Right hindlimb (tissue), 1 donor: Measurements from ENCODE around the gene OR2L3.
"Not testable (repeated sequence)": the region's sequence is repeated elsewhere in the genome, so short reads cannot be mapped to it uniquely, and the experiment has no call there.

Source experiments
- DNase-seq: peaks from one replicate; pipeline ENCODE4 v3.0.0-alpha.2; 2018

The OR2L3 gene, protein sequence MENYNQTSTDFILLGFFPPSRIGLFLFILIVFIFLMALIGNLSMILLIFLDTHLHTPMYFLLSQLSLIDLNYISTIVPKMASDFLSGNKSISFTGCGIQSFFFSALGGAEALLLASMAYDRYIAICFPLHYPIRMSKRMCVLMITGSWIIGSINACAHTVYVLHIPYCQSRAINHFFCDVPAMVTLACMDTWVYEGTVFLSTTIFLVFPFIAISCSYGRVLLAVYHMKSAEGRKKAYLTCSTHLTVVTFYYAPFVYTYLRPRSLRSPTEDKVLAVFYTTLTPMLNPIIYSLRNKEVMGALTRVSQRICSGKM

DNA sequence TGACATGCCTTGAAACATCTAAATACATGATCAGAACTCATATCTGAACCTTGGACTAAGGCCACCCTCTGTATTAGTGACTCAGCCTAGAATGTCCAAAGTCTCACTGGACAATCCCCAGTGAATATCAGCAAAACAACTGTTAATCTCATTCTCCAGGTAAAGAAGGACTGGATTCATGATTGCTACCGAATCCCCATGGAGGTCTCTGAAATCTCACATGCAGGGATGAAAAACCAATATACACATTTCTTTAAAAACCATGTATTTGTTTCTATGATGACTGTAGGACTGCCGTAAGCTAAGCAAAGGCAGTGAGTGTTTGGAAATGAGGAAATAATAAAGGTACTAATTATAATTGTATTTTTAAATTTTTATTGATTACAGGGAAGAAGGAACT lies at the start of gene OR2L3:
TSS of gene OR2L3 (plus strand) at position 301 of the 400 bp plus-strand sequence. CDS start 13,846 bp downstream, outside the sequence.
- DNase-seq = no peak

DNA sequence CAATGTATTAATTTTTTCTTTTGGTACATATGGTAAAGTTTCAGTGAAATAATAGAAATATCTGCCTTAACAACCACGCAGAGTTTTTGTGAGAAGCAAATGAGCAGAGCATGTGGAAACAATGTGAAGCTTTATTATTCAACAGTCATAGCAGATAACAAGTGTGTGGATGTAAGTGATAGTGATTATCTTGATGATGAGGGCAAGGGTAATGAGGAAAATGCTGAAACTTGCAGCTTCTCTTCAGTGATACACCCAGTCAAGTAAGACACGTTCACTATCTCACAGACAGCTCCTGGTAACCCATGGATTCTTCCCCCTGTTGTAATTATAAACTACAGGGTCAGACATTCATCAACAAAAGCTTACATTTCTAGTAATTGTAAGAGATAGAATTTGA lies 47.8 kb upstream of the OR2L3 start:
- no peak for DNase-seq

DNA sequence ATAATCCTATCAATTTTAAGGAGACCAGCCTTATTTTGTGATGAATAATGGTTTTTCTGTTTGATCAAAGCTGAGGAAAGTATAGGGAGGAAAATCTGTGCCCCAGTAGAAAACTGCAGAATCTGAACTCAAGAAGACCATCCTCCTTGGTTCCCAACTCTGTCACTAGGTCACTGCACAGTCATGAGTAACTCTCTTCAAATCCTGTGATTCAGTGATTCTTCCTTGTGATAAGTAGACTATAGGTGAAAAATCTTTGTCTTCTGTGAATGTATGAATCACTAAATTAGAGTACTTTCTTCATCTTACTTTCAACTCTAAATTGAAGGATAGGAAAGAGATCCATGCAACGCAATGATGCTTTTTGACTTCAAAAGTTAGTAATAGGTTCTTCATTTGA lies 46.5 kb upstream of the OR2L3 start:
- DNase-seq = no peak

DNA sequence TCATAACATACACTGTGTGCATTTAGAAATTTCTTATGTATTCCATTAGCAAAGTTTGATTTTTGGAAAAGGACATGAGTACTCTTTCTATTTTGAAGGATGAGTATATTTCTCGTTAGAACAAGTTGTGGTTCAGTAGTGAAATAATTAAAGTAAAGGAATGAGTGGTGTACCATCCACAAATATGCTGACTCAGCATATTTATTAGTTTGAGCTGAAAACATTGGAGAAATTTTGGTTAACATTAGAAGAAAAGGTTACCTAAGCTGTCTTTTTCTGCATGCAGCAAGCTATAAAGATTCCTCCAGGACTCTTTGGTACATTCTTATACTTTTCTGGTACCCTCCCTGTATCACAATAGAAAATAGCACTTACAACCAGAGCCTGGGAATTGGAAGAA lies 38.9 kb upstream of the OR2L3 start:
- no peak for DNase-seq

DNA sequence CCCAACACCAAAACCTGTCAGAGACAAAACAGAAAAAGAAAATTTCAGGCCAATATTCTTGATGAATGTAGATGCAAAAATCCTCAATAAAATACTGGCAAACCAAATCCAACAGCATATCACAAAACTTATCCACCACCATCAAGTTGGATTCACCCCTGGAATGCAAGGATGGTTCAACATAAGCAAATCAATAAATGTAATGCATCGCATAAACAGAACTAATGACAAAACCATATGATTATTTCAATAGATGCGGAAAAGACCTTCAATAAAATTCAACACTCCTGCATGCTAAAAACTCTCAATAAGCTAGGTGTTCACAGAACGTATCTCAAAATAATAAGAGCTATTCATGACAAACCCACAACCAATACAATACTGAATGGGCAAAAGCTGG lies 37.0 kb upstream of the OR2L3 start:
- DNase-seq = no peak

DNA sequence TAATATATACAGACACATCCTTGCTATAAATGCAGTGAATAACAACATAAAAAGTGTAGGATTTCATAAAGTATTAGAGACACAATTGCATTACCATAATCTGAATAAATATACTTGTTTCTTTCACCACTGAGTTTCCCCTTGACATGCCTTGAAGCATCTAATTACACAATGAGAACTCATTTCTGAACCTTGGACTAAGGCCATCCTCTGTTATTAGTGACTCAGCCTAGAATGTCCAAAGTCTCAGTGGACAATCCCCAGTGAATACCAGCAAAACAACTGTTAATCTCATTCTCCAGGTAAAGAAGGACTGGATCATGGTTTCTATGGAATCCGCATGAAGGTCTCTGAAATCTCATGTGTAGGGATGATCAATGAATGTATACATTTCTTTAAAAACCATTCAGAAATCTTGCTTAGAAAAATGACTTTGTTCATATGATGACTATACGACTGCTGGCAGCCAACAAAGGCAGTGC lies 33.4 kb upstream of the OR2L3 start, which contains the start of gene OR2L5:
TSS of gene OR2L5 (plus strand) at position 432 of the 482 bp plus-strand sequence. CDS start 8,288 bp downstream, outside the sequence.
- no peak for DNase-seq

DNA sequence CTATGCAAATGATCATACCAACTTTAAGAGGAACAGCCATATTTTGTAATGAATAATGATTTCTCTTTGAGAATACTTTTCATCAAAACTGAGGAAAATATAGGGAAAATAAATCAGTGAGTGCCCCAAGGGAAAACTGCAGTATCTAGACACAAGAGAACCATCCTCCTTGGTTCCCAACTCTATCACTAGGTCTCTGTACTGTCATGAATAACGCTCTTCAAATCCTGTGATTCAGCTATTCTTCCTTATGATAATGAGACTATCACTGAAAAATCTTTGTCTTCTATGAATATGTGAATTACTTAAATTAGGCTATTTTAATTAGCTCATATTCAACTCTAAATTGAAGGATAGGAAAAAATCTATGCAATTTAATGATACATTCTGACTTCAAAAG lies 30.8 kb upstream of the OR2L3 start:
- no peak for DNase-seq

DNA sequence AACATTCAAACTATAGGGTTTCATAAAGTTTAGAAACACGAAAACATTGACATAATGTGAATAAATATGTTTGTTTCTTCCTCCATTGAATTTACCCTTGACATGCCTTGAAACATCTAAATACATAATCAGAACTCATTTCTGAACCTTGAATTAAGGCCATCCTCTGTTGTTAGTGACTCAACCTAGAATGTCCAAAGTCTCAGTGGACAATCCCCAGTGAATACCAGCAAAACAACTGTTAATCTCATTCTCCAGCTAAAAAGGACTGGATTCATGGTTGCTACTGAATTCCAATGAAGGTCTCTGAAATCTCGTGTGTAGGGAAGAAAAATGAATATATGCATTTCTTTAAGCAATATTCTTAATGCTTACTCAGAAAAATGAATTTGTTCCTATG lies 16.9 kb upstream of the OR2L3 start, which contains the start of gene OR2L2:
TSS of gene OR2L2 (plus strand) at position 301 of the 400 bp plus-strand sequence. CDS start 8,198 bp downstream, outside the sequence.
- DNase-seq = no peak

DNA sequence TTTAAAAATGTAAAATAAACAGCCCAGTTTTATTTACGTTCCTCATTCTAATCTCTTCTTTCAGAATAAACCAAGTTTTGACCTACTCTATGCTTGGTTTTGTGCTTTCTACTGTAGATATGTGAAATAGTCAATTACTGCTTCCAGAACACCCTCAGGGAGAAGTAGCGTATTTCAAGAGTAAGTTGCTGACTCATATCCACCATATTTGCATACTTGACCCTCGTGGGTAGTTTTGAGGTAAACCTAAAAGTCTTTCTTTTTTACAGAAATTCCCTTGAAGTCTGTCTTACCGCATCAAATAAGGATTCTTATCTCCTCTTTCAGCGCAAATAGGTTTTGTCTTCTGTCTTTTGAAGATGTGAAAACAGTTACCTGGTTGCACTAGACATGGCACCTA lies 1.4 kb upstream of the OR2L3 start:
- no peak for DNase-seq

DNA sequence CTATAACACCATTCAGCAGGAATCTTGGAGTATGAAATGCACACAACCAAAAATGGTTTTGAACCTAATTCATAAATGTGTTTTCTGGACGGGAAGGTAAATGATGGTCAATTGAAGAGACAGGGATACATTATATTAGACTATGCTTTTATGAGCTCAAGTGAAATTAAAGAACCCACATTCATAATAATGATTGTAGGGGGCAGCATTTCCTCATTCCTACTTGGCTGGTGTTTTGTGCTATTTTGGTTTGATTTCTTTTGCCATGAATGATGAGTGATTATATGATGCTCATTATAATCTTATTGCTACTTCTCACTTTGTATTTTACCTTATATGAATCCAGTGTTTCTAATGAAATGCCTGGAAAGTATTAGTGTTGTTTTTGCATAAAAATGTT lies 372 bp downstream of the OR2L3 start:
- no peak for DNase-seq

DNA sequence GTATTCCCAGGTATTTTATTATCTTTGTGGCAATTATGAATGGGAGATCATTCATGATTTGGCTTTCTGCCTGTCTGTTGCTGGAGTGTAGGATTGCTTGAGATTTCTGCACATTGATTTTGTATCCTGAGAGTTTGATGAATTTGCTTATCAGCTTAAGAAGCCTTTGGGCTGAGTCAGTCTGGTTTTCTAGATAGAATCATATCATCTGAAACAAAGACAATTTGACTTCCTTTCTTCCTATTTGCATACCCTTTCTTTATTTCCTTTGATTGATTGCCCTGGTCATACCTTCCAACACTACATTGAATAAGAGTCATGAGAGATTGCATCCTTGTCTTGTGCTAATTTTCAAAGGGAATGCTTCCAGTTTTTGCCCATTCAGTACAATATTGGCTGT lies 8.0 kb downstream of the OR2L3 start:
- no peak for DNase-seq

DNA sequence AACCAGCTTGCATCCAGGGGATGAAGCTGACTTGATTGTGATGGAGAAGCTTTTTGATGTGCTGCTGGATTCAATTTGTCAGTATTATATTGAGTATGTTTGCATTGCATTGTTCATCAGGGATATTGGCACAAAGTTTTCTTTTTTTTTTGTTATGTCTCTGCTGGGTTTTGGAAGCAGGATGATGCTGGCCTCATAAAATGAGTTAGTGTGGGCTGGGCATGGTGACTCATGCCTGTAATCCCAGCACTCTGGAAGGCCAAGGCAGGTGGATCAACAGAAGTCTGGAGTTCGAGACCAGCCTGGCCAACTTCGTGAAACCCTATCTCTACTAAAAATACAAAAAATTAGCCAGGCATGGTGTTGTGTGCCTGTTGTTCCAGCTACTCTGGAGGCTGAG lies 8.6 kb downstream of the OR2L3 start:
- DNase-seq = no peak

DNA sequence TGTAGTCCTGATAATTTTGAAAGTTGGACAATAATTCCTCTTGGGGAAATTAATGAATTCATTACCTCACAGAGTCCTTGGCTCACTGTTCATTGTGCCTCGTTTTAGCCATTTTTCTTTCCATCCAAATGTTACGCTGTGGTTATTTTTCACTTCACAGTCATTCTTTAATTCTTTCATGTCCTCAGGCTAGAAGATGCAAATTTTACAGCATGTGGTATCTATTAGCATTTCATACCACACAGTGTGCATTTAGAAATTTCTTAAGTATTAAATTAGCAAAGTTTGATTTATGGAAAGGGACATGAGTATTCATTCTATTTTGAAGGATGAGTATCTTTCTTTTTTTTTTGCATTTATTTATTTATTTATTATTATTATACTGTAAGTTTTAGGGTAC lies 18.4 kb downstream of the OR2L3 start:
- no peak for DNase-seq

DNA sequence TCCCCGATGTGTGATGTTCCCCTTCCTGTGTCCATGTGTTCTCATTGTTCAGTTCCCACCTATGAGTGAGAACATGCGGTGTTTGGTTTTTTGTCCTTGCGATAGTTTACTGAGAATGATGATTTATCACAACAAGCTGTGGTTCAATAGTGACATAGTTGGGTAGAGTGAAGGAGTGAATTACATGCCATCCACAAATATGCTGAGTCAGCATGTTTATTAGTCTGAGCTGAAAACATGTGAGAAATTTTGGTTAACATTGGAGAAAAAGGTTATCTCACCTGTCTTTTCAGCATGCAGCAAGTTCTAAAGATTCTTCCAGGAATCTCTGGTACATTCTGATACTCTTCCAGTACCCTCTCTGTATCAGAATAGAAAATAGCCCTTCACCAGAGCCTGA lies 19.0 kb downstream of the OR2L3 start:
- DNase-seq = no peak

DNA sequence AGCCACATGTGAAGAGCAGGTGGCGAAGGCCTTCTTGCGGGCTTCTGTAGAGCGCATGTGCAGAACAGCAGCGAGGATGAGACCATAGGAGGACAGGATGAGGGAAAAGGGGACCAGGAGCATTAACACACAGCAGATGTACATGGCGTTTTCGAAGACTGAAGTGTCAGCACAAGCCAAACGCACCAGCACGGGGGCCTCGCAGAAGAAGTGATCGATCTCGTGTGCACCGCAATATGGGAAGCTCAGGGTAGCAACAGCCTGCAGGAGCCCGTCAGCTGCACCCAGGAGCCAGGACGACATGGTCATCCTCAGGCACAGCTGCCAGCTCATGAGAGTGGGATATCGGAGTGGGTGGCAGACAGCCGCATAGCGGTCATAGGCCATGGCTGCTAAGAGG lies 37.2 kb downstream of the OR2L3 start:
- not testable (repeated sequence) for DNase-seq

DNA sequence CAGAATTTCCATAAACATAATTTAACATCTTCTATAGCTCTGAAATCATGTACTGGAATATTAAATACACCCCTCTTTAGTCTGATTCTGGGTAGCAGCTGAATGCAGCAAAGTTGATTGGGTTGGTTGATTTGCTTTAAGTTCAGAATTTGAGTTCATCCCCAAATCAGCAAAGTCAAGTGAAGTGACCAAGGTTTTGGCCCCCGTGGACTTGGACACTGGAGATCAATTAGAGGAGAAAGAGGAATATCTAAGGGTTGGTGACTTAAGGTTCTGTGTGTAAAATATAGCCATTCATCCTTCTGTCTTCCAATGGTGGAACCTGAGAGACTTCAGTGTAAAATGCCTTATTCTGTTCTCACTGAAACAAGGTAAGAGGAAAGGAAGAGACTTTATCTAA lies 48.2 kb downstream of the OR2L3 start, which contains the start of gene OR2L13:
TSS of gene OR2L13 (plus strand) at position 301 of the 400 bp plus-strand sequence. CDS start 4,192 bp downstream, outside the sequence.
- no peak for DNase-seq

DNA sequence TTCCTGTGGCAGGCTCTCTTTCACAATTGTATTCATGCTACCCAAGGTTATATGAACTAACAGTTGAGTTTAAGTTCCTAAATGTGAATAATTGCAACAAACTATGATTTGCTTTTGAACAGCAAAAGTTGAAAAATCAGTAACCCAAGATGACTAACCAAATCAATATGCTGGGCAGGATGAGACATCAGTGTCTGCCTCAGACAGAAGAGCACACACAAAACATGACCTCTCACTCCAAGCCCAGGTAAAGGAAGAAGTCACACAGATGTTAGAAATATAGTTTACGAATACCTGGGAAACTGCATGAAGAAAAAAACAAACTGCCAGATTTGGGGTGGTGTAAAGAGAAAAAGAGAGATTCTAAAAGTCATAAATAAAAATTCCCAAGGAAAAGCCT lies 51.9 kb downstream of the OR2L3 start:
- no peak for DNase-seq

DNA sequence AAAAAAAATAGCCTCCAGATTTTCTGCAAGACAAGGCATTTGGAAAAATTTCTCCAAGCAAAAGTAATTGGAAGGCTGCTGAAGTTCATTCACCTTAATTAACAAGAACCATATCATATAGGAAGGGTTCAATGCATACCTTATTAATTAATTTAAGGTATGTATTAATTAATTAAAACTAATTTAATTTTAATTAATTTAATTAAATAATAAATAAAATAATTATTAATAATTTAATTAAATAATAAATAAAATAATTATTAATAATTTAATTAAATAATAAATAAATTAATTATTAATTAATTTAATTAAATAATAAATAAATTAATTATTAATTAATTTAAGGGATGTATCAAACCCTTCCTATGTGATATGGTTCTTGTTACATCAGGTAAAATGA lies 56.2 kb downstream of the OR2L3 start:
- no peak for DNase-seq

DNA sequence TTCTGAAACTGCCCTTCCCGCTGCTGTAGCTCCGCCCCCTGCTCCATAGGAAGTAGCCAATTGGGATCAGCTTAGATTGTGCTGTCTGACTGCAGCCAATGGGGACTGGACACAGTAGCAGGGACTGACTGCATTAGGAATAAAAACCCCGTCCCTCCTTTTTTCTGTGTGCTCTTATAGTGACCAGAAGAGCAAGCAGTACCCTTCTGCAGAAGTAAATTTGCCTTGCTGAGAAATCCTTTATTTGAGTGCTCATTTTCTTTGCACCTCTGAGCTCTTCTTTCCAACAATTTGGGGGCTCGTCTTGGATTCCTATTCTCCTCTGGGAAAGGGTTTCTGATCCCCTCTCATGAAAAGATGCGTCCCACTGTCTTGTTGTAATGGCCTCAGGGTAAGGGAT lies 64.5 kb downstream of the OR2L3 start:
- no peak for DNase-seq
